ENCODE data around the gene DLG2. TPM values are rescaled to one million over a fixed set of nuclear protein-coding genes. Genes with fewer than 3 reads are reported as not detected.

DLG2 gene
- total RNA-seq, 1 donor: 3.0 TPM

- TF ChIP-seq CTCF (IDR thresholded peaks at IDR 0.05; ENCODE audit: insufficient read depth, low read length): no peak
Observed at GRCh38 chr11:83692675-83693074, 1934.5 kb downstream of the DLG2 start.

GRCh38 chr11:83691451-83691950, 1935.6 kb downstream of the DLG2 start:
- H3K4me3 ChIP-seq (ENCODE audit: low read depth, low read length): no peak overlapping the region
- no peak for TF ChIP-seq CTCF (IDR thresholded peaks at IDR 0.05; ENCODE audit: insufficient read depth, low read length)
- DNase-seq (ENCODE audit: low read depth): peak; percentile 37

More at GRCh38 chr11:83692675-83693074, 1934.5 kb downstream of the DLG2 start:
- no peak overlapping the region for H3K4me3 ChIP-seq (ENCODE audit: low read depth, low read length)
- DNase-seq (ENCODE audit: low read depth): no peak

- TF ChIP-seq CTCF (IDR thresholded peaks at IDR 0.05; ENCODE audit: insufficient read depth, low read length): no peak
- H3K4me3 ChIP-seq (ENCODE audit: low read depth, low read length): no peak overlapping the region
- no peak for DNase-seq (ENCODE audit: low read depth)
Observed at GRCh38 chr11:83689144-83689780, 1937.9 kb downstream of the DLG2 start.

- TF ChIP-seq CTCF (IDR thresholded peaks at IDR 0.05; ENCODE audit: insufficient read depth, low read length): no peak
- no peak overlapping the region for H3K4me3 ChIP-seq (ENCODE audit: low read depth, low read length)
- no peak for DNase-seq (ENCODE audit: low read depth)
Observed at GRCh38 chr11:83687787-83688186, 1939.4 kb downstream of the DLG2 start.

- TF ChIP-seq CTCF (IDR thresholded peaks at IDR 0.05; ENCODE audit: insufficient read depth, low read length): no peak
- H3K4me3 ChIP-seq (ENCODE audit: low read depth, low read length): no peak overlapping the region
- no peak for DNase-seq (ENCODE audit: low read depth)
Observed at GRCh38 chr11:83685730-83686129, 1941.4 kb downstream of the DLG2 start.

- DNase-seq (ENCODE audit: low read depth): no peak
- no peak for TF ChIP-seq CTCF (IDR thresholded peaks at IDR 0.05; ENCODE audit: insufficient read depth, low read length)
- H3K4me3 ChIP-seq (ENCODE audit: low read depth, low read length): no peak overlapping the region
Observed at GRCh38 chr11:83684071-83684470, 1943.1 kb downstream of the DLG2 start.

GRCh38 chr11:83682611-83682973, 1944.6 kb downstream of the DLG2 start:
- DNase-seq (ENCODE audit: low read depth): no peak
- no peak overlapping the region for H3K4me3 ChIP-seq (ENCODE audit: low read depth, low read length)
- no peak for TF ChIP-seq CTCF (IDR thresholded peaks at IDR 0.05; ENCODE audit: insufficient read depth, low read length)
